ENCODE data around the gene MARS1.
A peak's percentile ranks its signal among the peaks of the same experiment; 100 is the strongest.

MARS1 gene

DNA sequence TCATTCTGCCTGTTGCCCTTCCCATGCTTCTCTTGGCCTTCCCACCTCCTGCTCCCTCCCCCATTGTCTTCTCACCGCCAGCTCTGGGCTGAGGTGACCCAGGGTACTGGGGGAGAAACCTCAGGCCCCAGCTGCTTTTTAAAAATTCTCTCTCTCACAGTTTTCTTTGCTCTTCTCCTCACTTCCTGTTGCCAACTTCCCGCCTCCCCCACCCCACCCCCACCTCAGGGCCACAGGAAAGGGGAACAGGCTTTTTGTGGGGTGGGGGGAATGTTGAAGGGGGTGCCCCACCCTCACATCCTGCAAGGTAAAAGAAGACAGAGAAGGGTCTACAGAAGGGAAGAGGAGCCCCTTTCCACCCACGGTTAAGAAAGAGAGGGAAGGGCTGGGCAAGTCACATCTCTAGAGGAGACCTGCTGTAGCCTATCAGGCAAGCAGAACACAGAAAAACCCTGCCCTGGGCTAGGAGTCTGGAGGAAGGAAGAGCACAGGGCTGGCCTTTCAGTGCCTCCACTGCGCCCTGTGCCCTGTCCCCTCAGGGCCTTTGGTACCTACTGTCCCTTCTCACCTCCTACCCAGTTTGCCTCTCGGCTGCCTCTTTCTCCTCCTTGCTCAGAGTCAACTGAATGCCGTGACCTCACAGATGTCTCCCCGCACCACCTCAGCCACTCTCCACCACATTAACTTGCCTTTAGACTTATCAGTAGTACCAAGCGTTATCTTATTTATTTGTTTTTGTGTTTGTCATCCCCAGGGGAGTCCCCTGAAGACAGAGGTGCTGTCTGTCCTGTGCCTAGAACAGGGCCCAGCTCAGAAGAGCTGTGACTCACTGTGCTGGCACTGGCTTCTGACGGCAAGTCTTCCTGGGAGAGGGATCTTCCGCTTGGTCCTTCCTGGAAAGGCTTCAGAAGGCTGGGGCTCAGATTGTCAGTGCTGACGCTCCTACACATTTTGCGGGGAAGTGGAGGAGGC lies 9.9 kb upstream of the MARS1 start:
- Histone ChIP-seq H3K27me3 (replicated peaks; ENCODE audit: insufficient read depth, low read length) (no peaks in the 10 kb centered on the region), H3K9ac (ENCODE audit: low read length) (no peak overlapping the region), H3K4me2 (ENCODE audit: low read depth, low read length) (no peak overlapping the region), H3K4me3 (ENCODE audit: low read length) (no peak overlapping the region), H3K4me1 (ENCODE audit: low read length) (peaks cover 8% of the 10 kb centered on the region; the same call in 1 of the 2 replicates), H3K36me3 (replicated peaks; ENCODE audit: insufficient read depth, low read length) (no peaks in the 10 kb centered on the region), H3K79me2 (ENCODE audit: low read length) (no peaks in the 10 kb centered on the region), H3K27ac (ENCODE audit: low read length) (no peak overlapping the region), H3F3A (ENCODE audit: insufficient read depth, low read length) (no peaks in the 10 kb centered on the region), H3K9me2 (replicated peaks; ENCODE audit: insufficient read depth, low read length) (no peaks in the 10 kb centered on the region), H3K9me3 (replicated peaks; ENCODE audit: insufficient read depth, low read length) (no peaks in the 10 kb centered on the region), H4K20me1 (ENCODE audit: insufficient read depth, low read length) (no peaks in the 10 kb centered on the region), H2AFZ (ENCODE audit: low read length) (0 out of 2 replicates have a peak overlapping the region, but pooled peaks have one; percentile 19)
- TF ChIP-seq, protein P1, sequence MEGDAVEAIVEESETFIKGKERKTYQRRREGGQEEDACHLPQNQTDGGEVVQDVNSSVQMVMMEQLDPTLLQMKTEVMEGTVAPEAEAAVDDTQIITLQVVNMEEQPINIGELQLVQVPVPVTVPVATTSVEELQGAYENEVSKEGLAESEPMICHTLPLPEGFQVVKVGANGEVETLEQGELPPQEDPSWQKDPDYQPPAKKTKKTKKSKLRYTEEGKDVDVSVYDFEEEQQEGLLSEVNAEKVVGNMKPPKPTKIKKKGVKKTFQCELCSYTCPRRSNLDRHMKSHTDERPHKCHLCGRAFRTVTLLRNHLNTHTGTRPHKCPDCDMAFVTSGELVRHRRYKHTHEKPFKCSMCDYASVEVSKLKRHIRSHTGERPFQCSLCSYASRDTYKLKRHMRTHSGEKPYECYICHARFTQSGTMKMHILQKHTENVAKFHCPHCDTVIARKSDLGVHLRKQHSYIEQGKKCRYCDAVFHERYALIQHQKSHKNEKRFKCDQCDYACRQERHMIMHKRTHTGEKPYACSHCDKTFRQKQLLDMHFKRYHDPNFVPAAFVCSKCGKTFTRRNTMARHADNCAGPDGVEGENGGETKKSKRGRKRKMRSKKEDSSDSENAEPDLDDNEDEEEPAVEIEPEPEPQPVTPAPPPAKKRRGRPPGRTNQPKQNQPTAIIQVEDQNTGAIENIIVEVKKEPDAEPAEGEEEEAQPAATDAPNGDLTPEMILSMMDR (IDR thresholded peaks at IDR 0.05; ENCODE audit: low read length): no peak
- TF ChIP-seq EZH2phosphoT487 (IDR thresholded peaks at IDR 0.05; ENCODE audit: low read length): no peak
- TF ChIP-seq EZH2 (optimal IDR thresholded peaks at IDR 0.05; ENCODE audit: low read depth, low read length): no peak
- no peak for DNase-seq

DNA sequence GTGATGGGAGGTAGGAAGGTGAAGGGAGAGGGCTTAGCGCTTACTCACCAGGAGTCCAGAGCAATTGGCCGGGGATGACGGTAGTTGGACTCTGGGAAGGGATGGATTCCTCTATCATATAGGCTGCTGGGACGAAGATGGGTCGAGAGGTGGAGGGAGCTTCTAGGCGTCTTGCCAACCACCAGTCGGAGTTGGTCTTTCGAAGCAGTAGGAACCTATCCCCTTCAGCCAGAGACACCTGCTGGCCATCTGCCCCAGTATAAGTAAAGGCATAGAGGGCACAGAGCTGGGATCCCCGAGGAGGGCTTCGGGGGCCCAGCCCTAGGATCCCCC lies 8.9 kb upstream of the MARS1 start:
- Histone ChIP-seq H3K27me3 (replicated peaks; ENCODE audit: insufficient read depth, low read length) (no peaks in the 10 kb centered on the region), H3K9me3 (replicated peaks; ENCODE audit: insufficient read depth, low read length) (no peaks in the 10 kb centered on the region), H3K4me2 (ENCODE audit: low read depth, low read length) (no peak overlapping the region), H3K4me3 (ENCODE audit: low read length) (no peak overlapping the region), H2AFZ (ENCODE audit: low read length) (no peak overlapping the region), H3F3A (ENCODE audit: insufficient read depth, low read length) (no peaks in the 10 kb centered on the region), H3K9ac (ENCODE audit: low read length) (no peak overlapping the region), H4K20me1 (ENCODE audit: insufficient read depth, low read length) (no peaks in the 10 kb centered on the region), H3K27ac (ENCODE audit: low read length) (no peak overlapping the region), H3K36me3 (replicated peaks; ENCODE audit: insufficient read depth, low read length) (no peaks in the 10 kb centered on the region), H3K79me2 (ENCODE audit: low read length) (no peaks in the 10 kb centered on the region), H3K4me1 (ENCODE audit: low read length) (peaks cover 8% of the 10 kb centered on the region; the same call in 1 of the 2 replicates), H3K9me2 (replicated peaks; ENCODE audit: insufficient read depth, low read length) (no peaks in the 10 kb centered on the region)
- TF ChIP-seq EZH2 (optimal IDR thresholded peaks at IDR 0.05; ENCODE audit: low read depth, low read length): no peak
- TF ChIP-seq, protein P1 (IDR thresholded peaks at IDR 0.05; ENCODE audit: low read length): no peak
- TF ChIP-seq EZH2phosphoT487 (IDR thresholded peaks at IDR 0.05; ENCODE audit: low read length): no peak
- no peak for DNase-seq

DNA sequence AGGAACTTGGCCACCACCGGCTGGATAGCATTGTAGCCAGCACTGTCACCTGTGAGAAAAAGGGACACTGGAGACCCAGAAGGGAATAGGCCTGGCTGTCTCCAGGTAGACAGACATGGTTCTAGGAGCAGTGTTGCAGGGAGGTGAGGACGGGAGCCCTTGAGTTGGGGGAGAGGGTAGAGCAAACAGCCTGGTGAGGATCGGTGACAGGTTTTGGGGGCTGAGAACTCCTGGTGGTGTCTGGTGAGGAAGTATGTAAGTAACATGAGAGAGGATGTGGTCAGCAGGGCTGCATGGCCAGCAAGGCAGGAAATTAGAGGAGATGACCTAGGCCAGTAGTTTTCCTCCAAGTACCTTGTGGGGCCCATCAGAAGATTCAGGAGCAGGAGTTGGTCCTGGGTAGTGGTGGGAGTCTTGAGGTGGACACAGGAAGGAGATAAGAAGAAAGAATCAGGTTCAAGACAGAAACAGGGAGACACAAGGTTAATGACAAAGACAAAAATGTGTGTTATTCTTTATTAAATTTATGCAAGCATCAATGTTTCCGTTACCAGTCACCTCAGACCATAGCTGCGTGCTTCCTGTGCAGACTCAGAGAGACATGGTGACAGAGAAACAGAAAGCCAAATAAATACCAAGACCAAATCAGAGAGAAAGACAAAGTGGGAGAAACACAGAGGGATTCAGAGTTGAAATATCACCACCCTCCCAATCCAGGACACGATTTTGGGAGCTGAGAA lies 8.3 kb upstream of the MARS1 start, which contains the start of gene ARHGAP9:
Gene ARHGAP9 (minus strand): TSS at position 491 of the 740 bp plus-strand sequence. CDS start 460 bp downstream, at position 31.
- no peak within 1 kb of the TSS for H3K4me2 ChIP-seq (ENCODE audit: low read depth, low read length)

More for the DNA sequence above, 8.3 kb upstream of the MARS1 start, which contains the start of gene ARHGAP9:
- Histone ChIP-seq H3K9me2 (replicated peaks; ENCODE audit: insufficient read depth, low read length) (no peaks in the 10 kb centered on the region), H3K79me2 (ENCODE audit: low read length) (no peaks in the 10 kb centered on the region), H3K27ac (ENCODE audit: low read length) (no peak within 1 kb of the TSS), H3K4me1 (ENCODE audit: low read length) (peaks cover 8% of the 10 kb centered on the region; the same call in 1 of the 2 replicates), H4K20me1 (ENCODE audit: insufficient read depth, low read length) (no peaks in the 10 kb centered on the region), H3K9me3 (replicated peaks; ENCODE audit: insufficient read depth, low read length) (no peaks in the 10 kb centered on the region), H3K9ac (ENCODE audit: low read length) (no peak within 1 kb of the TSS), H3K27me3 (replicated peaks; ENCODE audit: insufficient read depth, low read length) (no peaks in the 10 kb centered on the region), H3K4me3 (ENCODE audit: low read length) (no peak within 1 kb of the TSS), H3K36me3 (replicated peaks; ENCODE audit: insufficient read depth, low read length) (no peaks in the 10 kb centered on the region), H2AFZ (ENCODE audit: low read length) (no peak within 1 kb of the TSS), H3F3A (ENCODE audit: insufficient read depth, low read length) (no peaks in the 10 kb centered on the region)
- no peak for DNase-seq
- TF ChIP-seq, protein P1 (IDR thresholded peaks at IDR 0.05; ENCODE audit: low read length): no peak
- no peak for TF ChIP-seq EZH2phosphoT487 (IDR thresholded peaks at IDR 0.05; ENCODE audit: low read length)
- TF ChIP-seq EZH2 (optimal IDR thresholded peaks at IDR 0.05; ENCODE audit: low read depth, low read length): no peak
